ENCODE data around the gene ANXA6.
A peak's percentile ranks its signal among the peaks of the same experiment; 100 is the strongest.

The ANXA6 gene

DNA sequence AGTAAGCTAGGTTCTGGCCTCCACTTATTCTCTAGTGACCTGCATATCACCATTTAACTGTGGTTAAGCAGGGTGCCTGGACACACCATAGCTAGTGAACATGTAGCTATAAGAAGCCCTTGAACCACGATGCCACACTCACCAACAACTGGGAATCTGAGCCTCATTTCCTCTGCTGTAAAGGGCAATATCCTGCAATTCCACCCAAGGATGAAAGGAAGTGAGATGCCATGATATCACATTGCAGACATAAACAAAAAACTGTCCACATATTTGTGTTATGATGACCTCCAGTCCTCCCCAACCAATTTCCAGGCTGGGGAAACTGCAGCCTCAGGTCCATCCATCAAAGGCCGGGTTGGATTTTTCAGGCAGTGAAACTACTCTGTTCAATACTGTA is 87.1 kb downstream of the ANXA6 start:
- peaks cover 3% of the 10 kb centered on the region for H3K36me3 ChIP-seq (ENCODE audit: control insufficient read depth, insufficient read depth, low read length)
- no peaks in the 10 kb centered on the region for H3K9me3 ChIP-seq (ENCODE audit: control insufficient read depth, low read length)
- no peak overlapping the region for H3K9ac ChIP-seq (ENCODE audit: low read length)
- peaks cover 31% of the 10 kb centered on the region for H3K4me1 ChIP-seq (ENCODE audit: control insufficient read depth, insufficient read depth, low read length)
- no peak overlapping the region for H3K4me3 ChIP-seq (ENCODE audit: low read length)
- H3K27me3 ChIP-seq (ENCODE audit: control insufficient read depth, insufficient read depth, low read length) = no peaks in the 10 kb centered on the region

DNA sequence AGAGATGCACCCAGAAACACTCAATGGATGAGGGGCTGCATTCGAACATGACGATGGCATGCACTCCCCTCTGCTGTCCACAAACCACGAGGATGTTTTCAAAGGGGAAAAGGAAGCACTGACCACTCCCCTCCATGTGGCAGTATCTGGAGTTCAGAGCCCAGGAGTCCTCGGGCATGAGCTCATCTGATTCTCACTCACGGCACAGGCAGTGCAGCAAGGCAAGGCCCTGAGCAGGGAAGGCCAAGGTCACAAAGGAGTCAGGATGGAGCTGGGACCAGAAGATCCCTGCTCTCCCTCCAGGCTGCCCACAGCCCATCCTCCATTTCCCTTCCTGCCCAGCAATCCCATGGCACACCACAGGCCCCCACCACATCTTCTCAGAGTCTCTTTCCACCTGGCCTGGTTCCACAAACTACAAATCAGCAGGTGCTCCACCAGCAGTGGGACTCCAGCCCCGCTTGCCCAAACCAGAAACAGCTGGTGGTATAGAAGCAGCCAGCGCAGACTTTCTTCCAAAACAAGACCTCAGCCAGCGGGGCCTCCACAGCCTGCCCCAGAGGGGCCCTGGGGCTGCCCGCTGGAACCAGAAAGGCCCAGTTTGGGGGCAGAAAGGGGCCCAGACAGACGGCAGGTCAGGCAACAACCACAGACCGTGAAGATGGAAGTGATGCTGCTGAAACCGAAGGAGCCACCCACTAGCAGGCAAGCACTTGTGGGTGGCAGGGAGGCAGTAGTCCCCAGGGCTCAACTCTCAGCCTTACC is 89.0 kb downstream of the ANXA6 start:
- Histone ChIP-seq H3K9ac (ENCODE audit: low read length) (no peak overlapping the region), H3K36me3 (ENCODE audit: control insufficient read depth, insufficient read depth, low read length) (peaks cover 3% of the 10 kb centered on the region), H3K27me3 (ENCODE audit: control insufficient read depth, insufficient read depth, low read length) (no peaks in the 10 kb centered on the region), H3K4me1 (ENCODE audit: control insufficient read depth, insufficient read depth, low read length) (peaks cover 41% of the 10 kb centered on the region), H3K9me3 (ENCODE audit: control insufficient read depth, low read length) (no peaks in the 10 kb centered on the region), H3K4me3 (ENCODE audit: low read length) (no peak overlapping the region)

DNA sequence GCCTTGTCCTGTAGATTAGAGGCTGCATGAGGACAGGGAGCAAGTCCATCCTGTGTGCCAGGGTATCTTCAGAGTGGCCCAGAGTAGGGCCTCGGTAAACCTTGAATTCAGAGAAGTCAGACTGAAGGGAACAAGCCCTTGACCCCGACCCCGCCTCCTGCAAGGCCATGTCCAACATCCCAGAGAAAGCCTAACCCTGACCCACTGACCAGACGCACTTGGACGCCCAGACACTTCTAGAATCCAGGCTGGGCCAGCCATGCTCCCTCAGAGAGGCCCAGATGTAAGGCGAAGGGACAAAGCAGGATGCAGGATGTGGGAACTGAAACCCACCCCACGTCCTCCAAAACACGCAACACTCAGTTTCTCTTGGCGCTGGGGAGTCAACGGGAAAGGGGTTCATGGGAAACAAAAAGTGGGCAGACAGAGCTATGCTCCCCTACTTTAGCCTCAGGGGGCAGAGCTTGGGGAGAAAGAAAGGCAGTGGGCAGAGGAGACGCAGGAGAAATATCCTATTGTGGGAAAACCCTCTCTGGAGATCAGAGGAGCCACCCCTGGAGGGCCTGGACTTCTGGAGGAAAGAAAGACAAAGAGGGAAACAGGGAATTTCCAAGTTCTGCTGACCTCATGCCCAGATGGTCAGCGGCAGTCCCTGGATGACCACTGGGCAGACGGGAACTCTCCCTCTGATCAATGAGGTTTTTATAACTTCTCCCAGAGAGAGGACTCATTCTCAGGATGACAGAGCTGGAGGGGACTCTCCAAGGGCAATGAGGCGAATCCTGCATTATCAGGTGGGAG is 89.7 kb downstream of the ANXA6 start:
- H3K36me3 ChIP-seq (ENCODE audit: control insufficient read depth, insufficient read depth, low read length) = peaks cover 9% of the 10 kb centered on the region

DNA sequence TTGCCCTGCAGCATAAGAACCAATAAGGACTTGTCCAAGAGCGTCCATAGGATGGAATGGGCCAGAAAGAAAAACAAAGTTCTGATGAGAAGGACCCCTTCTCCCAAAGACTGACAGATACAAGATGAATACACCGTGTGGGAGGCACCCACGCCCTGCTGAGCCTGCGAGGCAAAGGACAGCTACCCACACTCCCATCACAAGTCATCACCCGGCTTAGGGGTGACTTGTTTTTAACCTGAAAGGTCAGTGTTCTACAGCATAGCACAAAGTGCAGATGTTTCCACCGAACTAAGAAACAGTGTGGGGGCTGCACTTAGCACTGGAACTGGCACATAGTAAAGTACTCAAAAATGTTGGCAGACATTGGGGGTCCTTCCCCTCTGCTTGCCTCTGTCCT is 90.7 kb downstream of the ANXA6 start:
- Histone ChIP-seq H3K9ac (ENCODE audit: low read length) (no peak overlapping the region), H3K4me1 (ENCODE audit: control insufficient read depth, insufficient read depth, low read length) (peaks cover 45% of the 10 kb centered on the region), H3K4me3 (ENCODE audit: low read length) (no peak overlapping the region), H3K9me3 (ENCODE audit: control insufficient read depth, low read length) (no peaks in the 10 kb centered on the region), H3K36me3 (ENCODE audit: control insufficient read depth, insufficient read depth, low read length) (peaks cover 18% of the 10 kb centered on the region), H3K27me3 (ENCODE audit: control insufficient read depth, insufficient read depth, low read length) (no peaks in the 10 kb centered on the region)

More for the DNA sequence above, 89.7 kb downstream of the ANXA6 start:
- H3K9me3 ChIP-seq (ENCODE audit: control insufficient read depth, low read length) = no peaks in the 10 kb centered on the region
- H3K9ac ChIP-seq (ENCODE audit: low read length) = no peak overlapping the region
- no peak overlapping the region for H3K4me3 ChIP-seq (ENCODE audit: low read length)
- no peaks in the 10 kb centered on the region for H3K27me3 ChIP-seq (ENCODE audit: control insufficient read depth, insufficient read depth, low read length)
- H3K4me1 ChIP-seq (ENCODE audit: control insufficient read depth, insufficient read depth, low read length) = peaks cover 48% of the 10 kb centered on the region

DNA sequence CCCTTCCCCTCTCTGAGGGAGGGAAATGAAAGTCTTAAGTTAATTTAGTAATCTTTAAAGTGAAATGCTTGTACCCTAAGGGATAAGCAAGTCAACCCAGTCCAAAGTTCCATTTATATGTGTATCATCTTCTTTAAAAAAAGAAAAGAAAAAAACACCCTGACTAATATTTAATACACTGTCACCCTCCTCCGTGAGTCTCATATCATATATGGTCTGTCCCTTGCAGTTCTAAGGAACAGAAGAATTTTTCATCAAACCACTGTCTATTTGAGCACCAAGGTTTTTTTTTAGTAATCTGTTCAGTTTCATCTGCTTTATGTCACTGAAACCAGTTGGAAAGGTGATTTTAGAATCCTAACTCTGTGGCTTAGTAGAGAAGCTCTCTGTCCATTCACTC is 92.0 kb downstream of the ANXA6 start:
- Histone ChIP-seq H3K36me3 (ENCODE audit: control insufficient read depth, insufficient read depth, low read length) (peaks cover 21% of the 10 kb centered on the region), H3K9ac (ENCODE audit: low read length) (no peak overlapping the region), H3K4me1 (ENCODE audit: control insufficient read depth, insufficient read depth, low read length) (peaks cover 39% of the 10 kb centered on the region), H3K27me3 (ENCODE audit: control insufficient read depth, insufficient read depth, low read length) (no peaks in the 10 kb centered on the region), H3K9me3 (ENCODE audit: control insufficient read depth, low read length) (no peaks in the 10 kb centered on the region), H3K4me3 (ENCODE audit: low read length) (no peak overlapping the region)

GRCh38 chr5:151064916-151065499 is 92.6 kb downstream of the ANXA6 start:
- no peaks in the 10 kb centered on the region for H3K27me3 ChIP-seq (ENCODE audit: control insufficient read depth, insufficient read depth, low read length)
- peaks cover 23% of the 10 kb centered on the region for H3K36me3 ChIP-seq (ENCODE audit: control insufficient read depth, insufficient read depth, low read length)
- no peak overlapping the region for H3K9ac ChIP-seq (ENCODE audit: low read length)
- H3K4me1 ChIP-seq (ENCODE audit: control insufficient read depth, insufficient read depth, low read length) = peaks cover 39% of the 10 kb centered on the region
- no peak overlapping the region for H3K4me3 ChIP-seq (ENCODE audit: low read length)
- no peaks in the 10 kb centered on the region for H3K9me3 ChIP-seq (ENCODE audit: control insufficient read depth, low read length)

DNA sequence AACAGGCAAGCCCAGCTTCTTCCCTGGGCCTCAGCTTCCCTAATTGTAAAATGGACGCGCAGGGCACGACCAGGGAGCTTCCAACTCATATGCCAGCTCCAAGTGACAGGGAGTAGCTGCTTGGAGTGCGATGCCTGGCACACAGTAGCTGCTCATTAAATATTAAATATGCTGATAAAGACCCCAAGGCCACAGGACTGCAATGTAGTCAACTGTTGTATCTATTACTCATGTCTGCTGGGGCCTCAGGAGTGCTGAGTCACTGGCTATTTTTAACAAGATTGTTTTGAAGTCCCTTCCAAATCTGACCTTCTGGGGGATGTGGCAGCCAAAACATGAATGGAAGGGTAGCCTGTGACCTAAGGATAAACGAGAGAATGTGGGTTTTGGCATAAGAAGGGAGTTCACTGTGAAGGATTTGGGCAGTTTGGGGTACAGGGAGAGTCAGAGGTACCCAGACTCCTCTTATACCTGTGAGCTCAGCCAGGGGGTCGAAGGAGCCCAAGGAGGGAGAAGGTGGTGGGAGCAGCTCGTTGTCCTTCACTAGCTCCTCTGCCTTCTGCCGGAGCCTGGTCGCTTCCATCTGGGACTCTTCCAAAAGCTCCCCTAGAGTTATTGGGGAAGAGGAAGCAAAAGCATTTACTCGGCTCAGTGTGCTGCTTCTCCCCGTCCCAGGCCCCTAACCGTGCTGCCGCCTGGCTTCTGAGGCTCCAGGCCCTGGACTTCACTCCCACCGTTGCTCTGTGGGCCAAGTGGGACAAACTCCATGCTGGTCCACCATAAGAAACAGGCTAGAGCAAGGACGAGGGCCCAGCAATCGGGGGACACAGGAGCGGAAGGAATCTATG is 94.2 kb downstream of the ANXA6 start:
- Histone ChIP-seq H3K27me3 (ENCODE audit: control insufficient read depth, insufficient read depth, low read length) (no peaks in the 10 kb centered on the region), H3K4me3 (ENCODE audit: low read length) (no peak overlapping the region), H3K36me3 (ENCODE audit: control insufficient read depth, insufficient read depth, low read length) (peaks cover 32% of the 10 kb centered on the region), H3K9ac (ENCODE audit: low read length) (peak overlapping the region; percentile 3), H3K4me1 (ENCODE audit: control insufficient read depth, insufficient read depth, low read length) (peaks cover 30% of the 10 kb centered on the region), H3K9me3 (ENCODE audit: control insufficient read depth, low read length) (no peaks in the 10 kb centered on the region)

DNA sequence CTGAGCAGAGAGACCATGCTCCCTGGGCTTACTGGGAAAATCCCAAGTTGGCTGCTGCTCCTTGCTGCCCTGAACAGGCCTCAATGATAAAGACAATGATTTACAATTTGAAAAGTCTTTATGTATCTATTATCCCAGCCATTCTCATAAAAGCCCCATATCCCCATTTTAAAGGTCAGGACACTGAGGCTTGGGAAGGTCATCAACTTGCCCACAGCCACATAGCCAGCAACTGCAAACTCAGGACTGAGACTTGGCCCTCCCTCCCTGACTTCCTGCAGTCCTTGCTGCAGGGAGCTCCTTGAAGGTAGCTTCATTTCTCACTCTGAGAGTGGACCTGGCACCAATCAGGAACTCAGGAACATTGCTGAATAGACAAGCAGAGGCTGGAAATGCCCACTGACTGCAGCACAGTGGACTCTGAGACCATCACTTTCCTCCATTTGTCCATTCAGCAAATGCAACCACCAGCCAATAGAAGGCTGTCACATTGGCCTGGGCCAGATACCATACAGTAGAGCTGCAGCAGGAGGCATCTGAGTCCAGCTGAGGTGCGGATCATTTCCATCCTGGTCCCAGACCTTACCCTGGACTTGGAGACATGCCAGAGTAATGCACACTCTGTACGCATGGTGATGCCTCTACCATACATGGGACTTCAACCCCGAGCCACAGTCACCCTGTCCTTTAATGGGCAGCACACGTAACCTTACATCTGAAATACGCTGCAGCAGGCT is 95.0 kb downstream of the ANXA6 start:
- Histone ChIP-seq H3K36me3 (ENCODE audit: control insufficient read depth, insufficient read depth, low read length) (peaks cover 32% of the 10 kb centered on the region), H3K4me1 (ENCODE audit: control insufficient read depth, insufficient read depth, low read length) (peaks cover 24% of the 10 kb centered on the region), H3K9ac (ENCODE audit: low read length) (no peak overlapping the region)

GRCh38 chr5:151060742-151061141 is 96.8 kb downstream of the ANXA6 start:
- no peak overlapping the region for H3K4me3 ChIP-seq (ENCODE audit: low read length)
- no peaks in the 10 kb centered on the region for H3K9me3 ChIP-seq (ENCODE audit: control insufficient read depth, low read length)
- peaks cover 26% of the 10 kb centered on the region for H3K4me1 ChIP-seq (ENCODE audit: control insufficient read depth, insufficient read depth, low read length)
- no peaks in the 10 kb centered on the region for H3K27me3 ChIP-seq (ENCODE audit: control insufficient read depth, insufficient read depth, low read length)
- no peak overlapping the region for H3K9ac ChIP-seq (ENCODE audit: low read length)
- peaks cover 36% of the 10 kb centered on the region for H3K36me3 ChIP-seq (ENCODE audit: control insufficient read depth, insufficient read depth, low read length)

More for the DNA sequence above, 95.0 kb downstream of the ANXA6 start:
- Histone ChIP-seq H3K27me3 (ENCODE audit: control insufficient read depth, insufficient read depth, low read length) (no peaks in the 10 kb centered on the region), H3K4me3 (ENCODE audit: low read length) (no peak overlapping the region), H3K9me3 (ENCODE audit: control insufficient read depth, low read length) (no peaks in the 10 kb centered on the region)

DNA sequence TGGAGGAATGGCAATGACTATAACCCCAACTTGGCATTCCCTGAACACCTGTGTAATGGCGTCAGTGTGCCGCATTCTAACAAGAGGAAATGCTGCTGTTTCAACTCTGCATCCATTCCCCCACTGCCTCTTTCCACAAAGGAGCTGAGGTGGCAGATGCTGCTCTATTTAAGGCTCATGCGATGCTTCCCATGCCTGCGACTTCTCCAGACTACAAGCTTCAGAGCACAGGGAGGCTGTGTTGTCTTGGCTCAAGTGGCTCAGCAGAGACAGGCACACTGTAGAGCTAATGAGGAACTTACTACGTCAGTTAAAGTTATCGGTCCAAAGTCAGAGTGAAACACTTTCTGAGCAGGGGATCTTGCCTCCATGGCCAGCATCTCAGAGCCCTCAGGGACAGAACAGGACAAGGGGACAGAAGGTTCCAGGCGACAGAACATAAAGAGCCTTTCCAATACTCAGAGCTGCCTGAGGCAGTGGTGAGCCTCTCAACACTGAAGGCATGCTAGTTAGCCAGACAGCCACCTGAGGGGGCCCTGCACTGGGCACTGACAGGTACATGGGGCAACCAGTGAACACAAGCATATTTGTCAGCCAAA is 98.6 kb downstream of the ANXA6 start:
- Histone ChIP-seq H3K9me3 (ENCODE audit: control insufficient read depth, low read length) (no peaks in the 10 kb centered on the region), H3K4me3 (ENCODE audit: low read length) (no peak overlapping the region), H3K27me3 (ENCODE audit: control insufficient read depth, insufficient read depth, low read length) (no peaks in the 10 kb centered on the region), H3K36me3 (ENCODE audit: control insufficient read depth, insufficient read depth, low read length) (peaks cover 36% of the 10 kb centered on the region), H3K9ac (ENCODE audit: low read length) (no peak overlapping the region), H3K4me1 (ENCODE audit: control insufficient read depth, insufficient read depth, low read length) (peaks cover 23% of the 10 kb centered on the region)

- peaks cover 35% of the 10 kb centered on the region for H3K36me3 ChIP-seq (ENCODE audit: control insufficient read depth, insufficient read depth, low read length)
Observed at GRCh38 chr5:151058301-151058700, 99.3 kb downstream of the ANXA6 start.

More at GRCh38 chr5:151058301-151058700, 99.3 kb downstream of the ANXA6 start:
- no peaks in the 10 kb centered on the region for H3K27me3 ChIP-seq (ENCODE audit: control insufficient read depth, insufficient read depth, low read length)
- H3K4me3 ChIP-seq (ENCODE audit: low read length) = no peak overlapping the region
- peaks cover 16% of the 10 kb centered on the region for H3K4me1 ChIP-seq (ENCODE audit: control insufficient read depth, insufficient read depth, low read length)
- no peaks in the 10 kb centered on the region for H3K9me3 ChIP-seq (ENCODE audit: control insufficient read depth, low read length)
- no peak overlapping the region for H3K9ac ChIP-seq (ENCODE audit: low read length)

All from mucosa of stomach (tissue), 1 donor.